Activated CD8-positive, alpha-beta T cell treated with anti-CD3 and anti-CD28 coated beads for 36 hours (primary cell): Measurements from ENCODE around the gene SOBP. TPM values are rescaled to one million over a fixed set of nuclear protein-coding genes. Genes with fewer than 3 reads are reported as not detected.

Source experiments
- ATAC-seq: fragments of 200-7000 bp; cut with Tn5 transposase; one replicate; pipeline ENCODE4 v1.10.0; 2021; ENCODE audit warnings: mild to moderate bottlenecking, moderate library complexity
- CTCF ChIA-PET: fragments of 350-600 bp; sonication (Branson Sonifier 250); formaldehyde crosslinking; loops from one replicate; lab custom pipeline; 2021; ENCODE audit warnings: antibody characterized with exemption; lab: Charles Lee
- POLR2A ChIA-PET: fragments of 350-600 bp; sonication (Branson Sonifier 250); formaldehyde crosslinking; loops from one replicate; lab custom pipeline; 2021; ENCODE audit warnings: antibody characterized with exemption; lab: Charles Lee
- DNase-seq: peaks from one replicate; pipeline ENCODE4 v3.0.0-alpha.2; 2020
- H3K27ac Mint-ChIP-seq: one replicate; pipeline ENCODE4 v1.8.0; 2021; ENCODE audit warnings: mild to moderate bottlenecking, mixed read lengths
- H3K27me3 Mint-ChIP-seq: one replicate; pipeline ENCODE4 v1.8.0; 2021; ENCODE audit warnings: mixed read lengths
- H3K36me3 Mint-ChIP-seq: one replicate; pipeline ENCODE4 v1.8.0; 2021; ENCODE audit warnings: low read depth, mixed read lengths
- H3K4me1 Mint-ChIP-seq: one replicate; pipeline ENCODE4 v1.8.0; 2021; ENCODE audit warnings: low read depth, mixed read lengths
- H3K4me3 Mint-ChIP-seq: one replicate; pipeline ENCODE4 v1.8.0; 2021; ENCODE audit warnings: mild to moderate bottlenecking, moderate library complexity, mixed read lengths
- H3K9me3 Mint-ChIP-seq: one replicate; pipeline ENCODE4 v1.8.0; 2021; ENCODE audit warnings: mixed read lengths
- CTCF ChIP-seq: fragments of 200-600 bp; IDR thresholded peaks from one replicate; pipeline ENCODE4 v1.8.0; 2022; ENCODE audit warnings: antibody characterized with exemption, mild to moderate bottlenecking
- intact Hi-C: fragments of 100-400 bp; cut with micrococcal nuclease; formaldehyde crosslinking; loops from one replicate; pipeline ENCODE4 v1.10.0; 2022
- total RNA-seq, 2 experiments: library from RNA; stranded (reverse); gene quantifications; one replicate each; pipeline ENCODE4 v1.2.3, GENCODE V29; 2021

The SOBP gene
- total RNA-seq, 2 experiments from 2014 or later = 0.77 to 1.1 TPM

DNA sequence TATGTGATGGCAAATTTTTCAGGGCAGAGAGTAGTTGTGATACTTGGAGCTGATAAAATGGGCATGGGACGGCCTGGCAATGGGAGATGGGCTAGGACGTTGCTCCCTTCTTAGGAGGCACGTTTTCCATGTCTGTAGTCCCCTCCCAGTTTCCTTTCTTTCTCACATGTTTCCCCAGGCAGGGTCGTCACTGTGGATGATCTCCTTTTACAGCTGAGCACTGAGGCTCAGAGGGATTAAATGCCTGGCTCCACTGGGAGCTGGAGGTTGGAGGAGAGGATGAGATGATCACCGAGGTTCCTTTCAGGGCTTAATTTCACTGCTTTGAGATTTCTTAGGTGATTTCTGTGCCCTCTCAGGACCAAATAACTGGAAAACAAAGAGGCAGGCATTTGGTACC lies 136.7 kb downstream of the SOBP start:
- H3K36me3 Mint-ChIP-seq = no peaks in the 10 kb centered on the region
- H3K9me3 Mint-ChIP-seq = no peaks in the 10 kb centered on the region
- ATAC-seq (no peak), DNase-seq (no peak)
- peaks cover under 1% of the 10 kb centered on the region for H3K4me1 Mint-ChIP-seq
- ChIA-PET CTCF (interaction anchor here (1.0 to 1.3 kb wide), 3 partner anchors 11 to 240 kb away, joined by 3 to 4 read pairs (median 3); no protein-coding TSS in a partner anchor), POLR2A (no interaction called here)
- no peak overlapping the region for H3K4me3 Mint-ChIP-seq
- no peak for TF ChIP-seq CTCF
- peaks cover 7% of the 10 kb centered on the region for H3K27me3 Mint-ChIP-seq
- intact Hi-C loops = no loop called here
- no peak overlapping the region for H3K27ac Mint-ChIP-seq

- H3K9me3 Mint-ChIP-seq = no peaks in the 10 kb centered on the region
- ChIA-PET CTCF (interaction anchor here (0.8 to 1.3 kb wide), 2 partner anchors 10 to 142 kb away, joined by 3 to 4 read pairs; no protein-coding TSS in a partner anchor), POLR2A (interaction anchor here (0.7 to 1.2 kb wide), 2 partner anchors 9 to 32 kb away, joined by 3 read pairs; no protein-coding TSS in a partner anchor)
- H3K36me3 Mint-ChIP-seq = no peaks in the 10 kb centered on the region
- no peak overlapping the region for H3K27ac Mint-ChIP-seq
- ATAC-seq = no peak
- TF ChIP-seq CTCF = no peak
- DNase-seq = no peak
- peaks cover 2% of the 10 kb centered on the region for H3K4me1 Mint-ChIP-seq
- H3K27me3 Mint-ChIP-seq = peaks cover 17% of the 10 kb centered on the region
- intact Hi-C loops = no loop called here
- no peak overlapping the region for H3K4me3 Mint-ChIP-seq
Measured at GRCh38 chr6:107627969-107628368, 138.1 kb downstream of the SOBP start.

DNA sequence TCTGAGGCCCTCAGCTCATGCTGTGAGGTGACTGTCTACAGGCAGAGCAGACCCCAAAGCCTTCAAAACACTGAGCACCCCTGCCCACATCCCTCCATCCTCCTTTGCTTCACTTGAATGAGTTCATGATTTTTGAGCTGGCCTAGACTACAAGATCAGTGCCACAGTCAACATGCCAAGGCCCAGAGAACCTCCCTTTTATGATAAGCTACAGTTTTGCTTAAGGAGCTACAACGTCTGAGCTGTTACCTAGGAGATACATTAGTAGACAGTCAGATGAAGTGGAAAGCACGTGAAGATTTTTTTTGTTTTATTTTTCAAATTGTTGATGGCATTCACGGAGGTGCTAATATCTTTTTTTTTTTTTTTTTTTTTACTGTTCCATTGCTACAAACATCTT lies 139.0 kb downstream of the SOBP start:
- Mint-ChIP-seq H3K36me3 (peaks cover 3% of the 10 kb centered on the region), H3K4me3 (no peak overlapping the region), H3K27me3 (peaks cover 26% of the 10 kb centered on the region), H3K4me1 (peaks cover 4% of the 10 kb centered on the region), H3K27ac (no peak overlapping the region), H3K9me3 (no peaks in the 10 kb centered on the region)
- intact Hi-C loops = no loop called here
- ATAC-seq (no peak), DNase-seq (no peak)
- no peak for TF ChIP-seq CTCF
- ChIA-PET POLR2A (no interaction called here), CTCF (no interaction called here)

DNA sequence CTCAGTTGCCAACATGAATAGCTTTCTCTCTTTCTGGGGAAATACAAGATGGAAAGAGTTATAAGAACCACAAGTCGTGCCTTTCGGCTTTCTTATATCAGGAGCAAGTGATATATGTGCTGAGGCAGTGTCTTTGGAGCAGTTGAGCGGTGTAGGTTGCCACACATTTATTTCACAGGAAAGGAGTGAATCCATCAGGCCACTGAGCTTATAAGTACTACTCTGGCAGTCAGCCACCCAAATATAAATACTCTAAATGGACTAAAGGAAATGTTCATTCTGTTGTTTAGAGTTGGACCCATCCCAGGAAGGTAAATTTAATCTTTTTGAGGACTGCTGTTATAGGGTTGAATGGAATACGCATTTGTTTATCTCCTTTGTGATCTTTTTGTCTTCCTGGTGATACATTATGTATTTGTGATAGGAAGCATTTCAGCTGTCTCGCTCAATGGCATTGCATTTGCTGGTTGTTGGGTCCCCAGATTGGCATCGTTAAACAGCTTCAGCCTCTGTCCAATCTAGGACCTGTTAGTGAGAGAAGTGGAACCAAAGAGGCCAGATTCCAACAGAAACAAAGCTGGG lies 139.7 kb downstream of the SOBP start:
- Mint-ChIP-seq H3K4me1 (peaks cover 6% of the 10 kb centered on the region), H3K9me3 (no peaks in the 10 kb centered on the region), H3K36me3 (peaks cover 3% of the 10 kb centered on the region), H3K4me3 (no peak overlapping the region), H3K27me3 (peaks cover 30% of the 10 kb centered on the region), H3K27ac (no peak overlapping the region)
- POLR2A ChIA-PET = interaction anchor here (0.6 kb wide), 1 partner anchor 14 kb away, joined by 3 read pairs; no protein-coding TSS in a partner anchor
- intact Hi-C loops = no loop called here
- no peak for DNase-seq
- no peak for TF ChIP-seq CTCF
- no peak for ATAC-seq
- CTCF ChIA-PET = no interaction called here

- peaks cover 34% of the 10 kb centered on the region for H3K27me3 Mint-ChIP-seq
- no peak overlapping the region for H3K27ac Mint-ChIP-seq
- DNase-seq (no peak), ATAC-seq (no peak)
- CTCF ChIA-PET = interaction anchor here (1.0 kb wide), 1 partner anchor 11 kb away, joined by 4 read pairs; no protein-coding TSS in a partner anchor
- H3K9me3 Mint-ChIP-seq = no peaks in the 10 kb centered on the region
- TF ChIP-seq CTCF = no peak
- H3K4me3 Mint-ChIP-seq = no peak overlapping the region
- POLR2A ChIA-PET = no interaction called here
- H3K36me3 Mint-ChIP-seq = peaks cover 3% of the 10 kb centered on the region
- intact Hi-C loops = no loop called here
- H3K4me1 Mint-ChIP-seq = peaks cover 6% of the 10 kb centered on the region
Measured at GRCh38 chr6:107630348-107630977, 140.5 kb downstream of the SOBP start.
